ENCODE data around the gene EDAR. TPM values are rescaled to one million over a fixed set of nuclear protein-coding genes. Genes with fewer than 3 reads are reported as not detected.

The EDAR gene
- total and polyA plus RNA-seq, 9 of the 15 experiments (the other 6 are each of a cell fraction or from before 2014, with no cell fraction given), result 0.01 TPM; not detected in 8

- TF ChIP-seq MGA (IDR thresholded peaks at IDR 0.05) (peak; percentile 86), POLR2A (conservative IDR thresholded peaks at IDR 0.05) (no peak), RHOXF2B (CRISPR knock-in tag; conservative IDR thresholded peaks at IDR 0.05) (no peak), MEIS2 (IDR thresholded peaks at IDR 0.05; ENCODE audit: partially characterized antibody) (peak; percentile 55), SETDB1 (IDR thresholded peaks at IDR 0.05; ENCODE audit: low read length) (no peak), KLF1 (tag; IDR thresholded peaks at IDR 0.05) (no peak), CBFA2T3 (IDR thresholded peaks at IDR 0.05) (no peak), GTF2A2 (tag; IDR thresholded peaks at IDR 0.05) (no peak), ZSCAN32 (CRISPR knock-in tag; IDR thresholded peaks at IDR 0.05) (no peak), DIDO1 (tag; IDR thresholded peaks at IDR 0.05; ENCODE audit: low read depth) (no peak), ZNF583 (CRISPR knock-in tag; IDR thresholded peaks at IDR 0.05) (no peak)
- TF ChIP-seq, protein P1, sequence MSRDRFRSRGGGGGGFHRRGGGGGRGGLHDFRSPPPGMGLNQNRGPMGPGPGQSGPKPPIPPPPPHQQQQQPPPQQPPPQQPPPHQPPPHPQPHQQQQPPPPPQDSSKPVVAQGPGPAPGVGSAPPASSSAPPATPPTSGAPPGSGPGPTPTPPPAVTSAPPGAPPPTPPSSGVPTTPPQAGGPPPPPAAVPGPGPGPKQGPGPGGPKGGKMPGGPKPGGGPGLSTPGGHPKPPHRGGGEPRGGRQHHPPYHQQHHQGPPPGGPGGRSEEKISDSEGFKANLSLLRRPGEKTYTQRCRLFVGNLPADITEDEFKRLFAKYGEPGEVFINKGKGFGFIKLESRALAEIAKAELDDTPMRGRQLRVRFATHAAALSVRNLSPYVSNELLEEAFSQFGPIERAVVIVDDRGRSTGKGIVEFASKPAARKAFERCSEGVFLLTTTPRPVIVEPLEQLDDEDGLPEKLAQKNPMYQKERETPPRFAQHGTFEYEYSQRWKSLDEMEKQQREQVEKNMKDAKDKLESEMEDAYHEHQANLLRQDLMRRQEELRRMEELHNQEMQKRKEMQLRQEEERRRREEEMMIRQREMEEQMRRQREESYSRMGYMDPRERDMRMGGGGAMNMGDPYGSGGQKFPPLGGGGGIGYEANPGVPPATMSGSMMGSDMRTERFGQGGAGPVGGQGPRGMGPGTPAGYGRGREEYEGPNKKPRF (IDR thresholded peaks at IDR 0.05; ENCODE audit: low read depth, low read length), result no peak
- TF ChIP-seq, protein P2, sequence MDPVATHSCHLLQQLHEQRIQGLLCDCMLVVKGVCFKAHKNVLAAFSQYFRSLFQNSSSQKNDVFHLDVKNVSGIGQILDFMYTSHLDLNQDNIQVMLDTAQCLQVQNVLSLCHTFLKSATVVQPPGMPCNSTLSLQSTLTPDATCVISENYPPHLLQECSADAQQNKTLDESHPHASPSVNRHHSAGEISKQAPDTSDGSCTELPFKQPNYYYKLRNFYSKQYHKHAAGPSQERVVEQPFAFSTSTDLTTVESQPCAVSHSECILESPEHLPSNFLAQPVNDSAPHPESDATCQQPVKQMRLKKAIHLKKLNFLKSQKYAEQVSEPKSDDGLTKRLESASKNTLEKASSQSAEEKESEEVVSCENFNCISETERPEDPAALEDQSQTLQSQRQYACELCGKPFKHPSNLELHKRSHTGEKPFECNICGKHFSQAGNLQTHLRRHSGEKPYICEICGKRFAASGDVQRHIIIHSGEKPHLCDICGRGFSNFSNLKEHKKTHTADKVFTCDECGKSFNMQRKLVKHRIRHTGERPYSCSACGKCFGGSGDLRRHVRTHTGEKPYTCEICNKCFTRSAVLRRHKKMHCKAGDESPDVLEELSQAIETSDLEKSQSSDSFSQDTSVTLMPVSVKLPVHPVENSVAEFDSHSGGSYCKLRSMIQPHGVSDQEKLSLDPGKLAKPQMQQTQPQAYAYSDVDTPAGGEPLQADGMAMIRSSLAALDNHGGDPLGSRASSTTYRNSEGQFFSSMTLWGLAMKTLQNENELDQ (CRISPR knock-in tag; IDR thresholded peaks at IDR 0.05; ENCODE audit: borderline replicate concordance), result no peak
These were observed 42.6 kb upstream of the EDAR start (continued) for GRCh38 chr2:109031476-109032228.

Measured in K562 (cell line).